Measurements from ENCODE around the gene RASGRP1. TPM values are rescaled to one million over a fixed set of nuclear protein-coding genes. Genes with fewer than 3 reads are reported as not detected.

RASGRP1 gene
- total RNA-seq, 1 experiment from 2014 or later, result 15.1 TPM

DNA sequence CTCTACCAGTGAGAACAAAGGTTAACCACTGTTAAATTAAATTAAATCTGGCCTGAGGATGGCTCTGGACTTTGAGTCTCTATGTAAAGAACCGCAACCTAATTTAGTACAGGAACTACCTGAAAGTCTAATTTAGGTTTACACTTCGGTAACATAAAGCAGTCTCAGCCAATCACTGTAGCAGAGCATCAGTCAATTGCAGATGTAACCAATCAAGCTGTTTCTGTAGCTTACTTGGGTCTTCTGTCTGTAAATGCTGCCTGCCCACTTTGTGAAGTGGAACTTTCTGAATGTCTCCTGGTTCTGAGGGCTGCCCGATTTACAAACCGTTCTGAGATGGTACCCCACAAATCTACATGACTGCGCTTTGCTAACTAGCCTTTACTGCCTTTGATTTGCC is 39.1 kb upstream of the RASGRP1 start:
- intact Hi-C loops (cut with micrococcal nuclease; ENCODE audit: unreplicated experiment), result no loop called here
- CTCF ChIA-PET, result no interaction called here
- TF ChIP-seq CTCF (IDR thresholded peaks at IDR 0.05; ENCODE audit: unreplicated experiment), result no peak
- no TSS peak for BruUV-seq (replicated peaks)
- no peaks in the 10 kb centered on the region for H3K36me3 Mint-ChIP-seq (ENCODE audit: insufficient read depth, unreplicated experiment)
- no peaks in the 10 kb centered on the region for H3K9me3 Mint-ChIP-seq (ENCODE audit: low read depth, unreplicated experiment)
- no peak overlapping the region for H3K27ac Mint-ChIP-seq (ENCODE audit: unreplicated experiment)
- no peaks in the 10 kb centered on the region for H3K27me3 Mint-ChIP-seq (ENCODE audit: unreplicated experiment)
- H3K4me3 Mint-ChIP-seq (ENCODE audit: low read depth, unreplicated experiment), result no peak overlapping the region
- H3K4me1 Mint-ChIP-seq (ENCODE audit: low read depth, unreplicated experiment), result no peaks in the 10 kb centered on the region
- no peak for DNase-seq

DNA sequence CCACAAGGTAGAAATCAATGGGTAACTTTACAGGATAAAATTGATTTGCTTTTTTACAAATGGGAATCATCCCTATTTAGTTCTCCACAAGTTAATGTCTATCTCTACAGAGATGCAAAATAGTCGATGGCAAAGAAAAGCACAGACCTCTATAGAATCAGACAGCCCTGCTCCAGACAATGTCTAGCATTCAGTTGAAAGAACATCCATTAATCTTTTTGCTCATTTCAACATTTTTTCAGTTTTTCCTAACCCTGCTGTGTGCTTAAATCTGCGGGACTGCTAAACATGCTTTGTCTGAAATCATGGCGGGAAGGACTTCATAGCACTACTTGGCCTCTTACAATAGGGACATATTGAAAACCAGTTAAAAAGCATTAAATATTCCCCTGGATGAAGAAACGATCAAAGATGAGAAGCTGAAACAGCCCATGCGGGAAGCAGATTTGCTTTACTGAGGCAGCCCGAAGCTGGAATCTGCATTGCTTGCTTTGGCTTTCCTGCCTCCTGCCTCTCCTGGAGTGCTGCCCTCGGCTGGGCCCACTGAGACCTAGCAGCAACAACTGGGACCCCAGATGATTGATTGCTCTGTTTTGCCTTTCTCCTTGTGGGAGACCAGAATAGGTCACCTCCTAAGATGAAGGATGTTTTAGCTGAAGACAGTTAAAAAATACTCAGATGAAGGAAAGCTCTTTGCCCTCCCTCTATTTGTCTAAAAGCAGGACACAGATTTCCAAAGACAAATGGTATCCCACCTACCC is 38.5 kb upstream of the RASGRP1 start:
- intact Hi-C loops (cut with micrococcal nuclease; ENCODE audit: unreplicated experiment), result no loop called here
- Mint-ChIP-seq H3K4me3 (ENCODE audit: low read depth, unreplicated experiment) (no peak overlapping the region), H3K27me3 (ENCODE audit: unreplicated experiment) (no peaks in the 10 kb centered on the region), H3K27ac (ENCODE audit: unreplicated experiment) (no peak overlapping the region), H3K4me1 (ENCODE audit: low read depth, unreplicated experiment) (no peaks in the 10 kb centered on the region), H3K36me3 (ENCODE audit: insufficient read depth, unreplicated experiment) (no peaks in the 10 kb centered on the region), H3K9me3 (ENCODE audit: low read depth, unreplicated experiment) (no peaks in the 10 kb centered on the region)
- DNase-seq, result no peak
- CTCF ChIA-PET, result no interaction called here
- BruUV-seq (replicated peaks), result no TSS peak
- no peak for TF ChIP-seq CTCF (IDR thresholded peaks at IDR 0.05; ENCODE audit: unreplicated experiment)

- Mint-ChIP-seq H3K4me3 (ENCODE audit: low read depth, unreplicated experiment) (no peak overlapping the region), H3K27me3 (ENCODE audit: unreplicated experiment) (no peaks in the 10 kb centered on the region), H3K9me3 (ENCODE audit: low read depth, unreplicated experiment) (no peaks in the 10 kb centered on the region), H3K4me1 (ENCODE audit: low read depth, unreplicated experiment) (no peaks in the 10 kb centered on the region), H3K36me3 (ENCODE audit: insufficient read depth, unreplicated experiment) (no peaks in the 10 kb centered on the region), H3K27ac (ENCODE audit: unreplicated experiment) (no peak overlapping the region)
- BruUV-seq (replicated peaks), result no TSS peak
- CTCF ChIA-PET, result no interaction called here
- no peak for TF ChIP-seq CTCF (IDR thresholded peaks at IDR 0.05; ENCODE audit: unreplicated experiment)
- DNase-seq, result no peak
- intact Hi-C loops (cut with micrococcal nuclease; ENCODE audit: unreplicated experiment), result no loop called here
Measured at GRCh38 chr15:38600236-38600635, 35.6 kb upstream of the RASGRP1 start.

- H3K27me3 Mint-ChIP-seq (ENCODE audit: unreplicated experiment), result no peaks in the 10 kb centered on the region
- no peak overlapping the region for H3K4me3 Mint-ChIP-seq (ENCODE audit: low read depth, unreplicated experiment)
- H3K27ac Mint-ChIP-seq (ENCODE audit: unreplicated experiment), result no peak overlapping the region
- intact Hi-C loops (cut with micrococcal nuclease; ENCODE audit: unreplicated experiment), result no loop called here
- DNase-seq, result no peak
- no peak for TF ChIP-seq CTCF (IDR thresholded peaks at IDR 0.05; ENCODE audit: unreplicated experiment)
- no TSS peak for BruUV-seq (replicated peaks)
- peaks cover 7% of the 10 kb centered on the region for H3K4me1 Mint-ChIP-seq (ENCODE audit: low read depth, unreplicated experiment)
- CTCF ChIA-PET, result no interaction called here
- no peaks in the 10 kb centered on the region for H3K36me3 Mint-ChIP-seq (ENCODE audit: insufficient read depth, unreplicated experiment)
- no peaks in the 10 kb centered on the region for H3K9me3 Mint-ChIP-seq (ENCODE audit: low read depth, unreplicated experiment)
Measured at GRCh38 chr15:38598749-38599148, 34.1 kb upstream of the RASGRP1 start.

Data from Calu3 (cell line).